Thyroid gland (tissue), 4 donors: Measurements from ENCODE around the gene IFTAP.

Experiments used
- CTCF ChIP-seq, 6 experiments: fragments of 200-600 bp in 3 of 6; fragments of 450-650 bp in 3 of 6; sonication (generic) in 3 of 6; IDR thresholded peaks; one replicate each; pipeline ENCODE4 v1.5.1; 2016 to 2019; ENCODE audit warnings: antibody characterized with exemption in 6 of 6, mild to moderate bottlenecking in 2 of 6, inconsistent platforms in 1 of 6, moderate library complexity in 1 of 6
- POLR2A ChIP-seq, 2 donors: fragments of 450-650 bp; IDR thresholded peaks; one replicate each; pipeline ENCODE4 v1.6.1; 2017; ENCODE audit warnings: antibody characterized with exemption in 2 of 2, mild to moderate bottlenecking in 2 of 2, moderate library complexity in 1 of 2

GRCh38 chr11:36578458-36578857 is 15.8 kb upstream of the IFTAP start:
- TF ChIP-seq CTCF (IDR thresholded peaks at IDR 0.05): no peak
- no peak for TF ChIP-seq POLR2A (IDR thresholded peaks at IDR 0.05)
